Duodenal mucosa (tissue), 2 donors: Measurements from ENCODE around the gene OSBP2.
"Not testable (repeated sequence)": the region's sequence is repeated elsewhere in the genome, so short reads cannot be mapped to it uniquely, and the experiment has no call there.

Experiments used
- H3K27ac ChIP-seq: one replicate; pipeline ENCODE4 v1.7.0; 2013; ENCODE audit warnings: low read depth, low read length
- H3K27me3 ChIP-seq, 2 donors: one replicate each; pipeline ENCODE4 v1.7.0; 2013; ENCODE audit warnings: low read length in 2 of 2, control low read depth in 1 of 2; ENCODE audit not compliant: insufficient read depth in 2 of 2, control insufficient read depth in 1 of 2
- H3K36me3 ChIP-seq, 2 donors: one replicate each; pipeline ENCODE4 v1.7.0; 2013; ENCODE audit warnings: low read length in 2 of 2, control low read depth in 1 of 2; ENCODE audit not compliant: insufficient read depth in 2 of 2, control insufficient read depth in 1 of 2
- H3K4me1 ChIP-seq, 2 donors: one replicate each; pipeline ENCODE4 v1.7.0; 2013; ENCODE audit warnings: low read length in 2 of 2, control low read depth in 1 of 2; ENCODE audit not compliant: insufficient read depth in 2 of 2, control insufficient read depth in 1 of 2
- H3K4me3 ChIP-seq, 2 donors: one replicate each; pipeline ENCODE4 v1.7.0; 2013; ENCODE audit warnings: low read length in 2 of 2, low read depth in 1 of 2
- H3K9ac ChIP-seq, 2 donors: one replicate each; pipeline ENCODE4 v1.7.0; 2013; ENCODE audit warnings: low read length in 2 of 2, low read depth in 1 of 2
- H3K9me3 ChIP-seq, 2 donors: one replicate each; pipeline ENCODE4 v1.7.0; 2013; ENCODE audit warnings: low read length in 2 of 2, control low read depth in 1 of 2; ENCODE audit not compliant: control insufficient read depth in 1 of 2

Gene OSBP2

DNA sequence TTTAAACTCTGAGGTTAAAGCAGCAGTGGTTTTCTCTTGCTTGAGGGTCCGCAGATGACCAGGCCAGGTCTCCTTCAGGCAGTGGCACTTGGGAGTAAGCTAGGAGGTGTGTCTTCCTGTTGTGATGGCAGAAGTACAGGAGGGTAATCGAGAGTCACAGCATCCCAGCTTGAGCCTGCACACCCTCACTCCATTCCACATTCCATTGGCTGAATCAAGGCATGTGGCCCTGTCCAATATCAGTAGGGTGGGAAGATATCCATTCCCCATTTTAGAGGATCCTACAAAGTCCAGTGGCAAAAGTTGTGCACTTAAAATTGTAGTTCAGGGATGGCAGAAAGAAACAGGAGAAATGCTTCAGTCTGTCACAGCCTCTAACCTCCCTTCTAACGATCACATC is 23.3 kb downstream of the OSBP2 start:
- Histone ChIP-seq H3K4me1 (no peaks in the 10 kb centered on the region), H3K9ac (no peak overlapping the region), H3K9me3 (no peaks in the 10 kb centered on the region), H3K27me3 (no peaks in the 10 kb centered on the region), H3K36me3 (no peaks in the 10 kb centered on the region), H3K27ac (no peak overlapping the region), H3K4me3 (no peak overlapping the region)

DNA sequence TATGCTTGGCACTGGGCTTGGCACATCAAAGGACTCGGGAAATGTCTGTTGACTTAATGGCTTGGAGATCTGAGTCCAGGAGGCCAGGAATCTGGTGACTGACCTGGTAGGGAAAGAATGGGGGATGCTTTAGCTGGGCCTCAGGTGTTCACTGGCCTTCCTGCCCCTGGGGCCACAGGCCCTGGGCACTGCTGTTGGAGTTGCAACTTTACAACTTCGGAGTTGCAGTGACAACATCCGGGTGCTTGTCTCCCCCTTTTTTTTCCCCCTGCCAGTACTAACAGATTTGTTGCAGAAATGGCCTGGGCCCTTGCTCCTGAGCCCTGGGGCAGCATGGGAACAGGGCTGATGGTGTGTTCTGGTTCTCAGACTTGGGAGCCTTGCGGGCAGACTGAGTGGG is 23.8 kb downstream of the OSBP2 start:
- Histone ChIP-seq H3K9ac (no peak overlapping the region), H3K27ac (no peak overlapping the region), H3K36me3 (no peaks in the 10 kb centered on the region)

DNA sequence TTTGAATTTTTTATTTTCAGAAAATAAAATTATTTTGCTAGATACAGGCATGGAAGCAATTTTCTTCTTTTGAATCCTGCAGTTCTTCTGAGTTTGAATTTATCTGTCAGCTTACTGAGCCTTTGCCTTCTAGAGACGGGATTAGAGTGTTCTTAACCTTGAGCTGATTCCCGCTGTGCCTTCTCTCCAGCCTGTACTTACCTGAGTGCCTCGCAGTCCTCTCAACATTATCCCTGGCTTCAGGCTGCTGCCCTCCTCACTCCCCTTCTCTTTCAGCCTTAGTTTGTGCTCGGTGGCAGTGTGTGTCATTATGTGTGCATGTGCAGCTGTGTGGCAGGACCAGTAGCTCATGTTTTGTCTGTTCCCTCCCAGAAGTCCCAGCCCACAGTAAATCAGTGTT is 24.3 kb downstream of the OSBP2 start:
- no peak overlapping the region for H3K4me3 ChIP-seq
- H3K9ac ChIP-seq: no peak overlapping the region
- no peaks in the 10 kb centered on the region for H3K9me3 ChIP-seq
- no peak overlapping the region for H3K27ac ChIP-seq
- H3K36me3 ChIP-seq: no peaks in the 10 kb centered on the region
- no peaks in the 10 kb centered on the region for H3K27me3 ChIP-seq
- H3K4me1 ChIP-seq: no peaks in the 10 kb centered on the region

More for the DNA sequence above, 23.8 kb downstream of the OSBP2 start:
- no peaks in the 10 kb centered on the region for H3K4me1 ChIP-seq
- no peaks in the 10 kb centered on the region for H3K9me3 ChIP-seq
- H3K4me3 ChIP-seq: no peak overlapping the region
- H3K27me3 ChIP-seq: no peaks in the 10 kb centered on the region

DNA sequence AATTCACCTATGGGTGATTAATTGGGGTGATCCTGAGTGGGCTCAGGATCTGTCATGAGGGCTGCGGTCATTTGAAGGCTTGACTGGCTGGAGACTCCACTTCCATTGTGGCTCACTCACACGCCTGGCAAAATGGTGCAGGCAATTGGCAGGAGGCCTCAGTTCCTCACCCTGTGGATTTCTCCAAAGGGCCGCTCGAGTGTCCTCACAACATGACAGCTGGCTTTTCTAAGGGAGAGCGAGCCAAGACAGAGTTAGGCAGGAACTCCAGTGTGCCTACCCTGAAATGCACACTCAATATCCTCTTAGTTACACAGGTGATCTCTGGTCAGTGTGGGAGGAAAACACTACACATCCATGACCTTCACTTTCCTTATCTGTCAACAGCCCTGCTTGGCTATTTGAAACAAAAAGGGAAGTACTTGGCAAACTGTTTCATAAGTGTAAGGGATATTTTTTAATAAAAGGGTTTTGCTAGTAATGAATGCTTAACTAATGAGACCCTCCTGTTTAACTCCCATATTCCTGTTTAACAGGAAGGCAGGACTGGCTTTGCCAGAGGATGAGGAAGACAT is 25.7 kb downstream of the OSBP2 start:
- no peaks in the 10 kb centered on the region for H3K9me3 ChIP-seq

DNA sequence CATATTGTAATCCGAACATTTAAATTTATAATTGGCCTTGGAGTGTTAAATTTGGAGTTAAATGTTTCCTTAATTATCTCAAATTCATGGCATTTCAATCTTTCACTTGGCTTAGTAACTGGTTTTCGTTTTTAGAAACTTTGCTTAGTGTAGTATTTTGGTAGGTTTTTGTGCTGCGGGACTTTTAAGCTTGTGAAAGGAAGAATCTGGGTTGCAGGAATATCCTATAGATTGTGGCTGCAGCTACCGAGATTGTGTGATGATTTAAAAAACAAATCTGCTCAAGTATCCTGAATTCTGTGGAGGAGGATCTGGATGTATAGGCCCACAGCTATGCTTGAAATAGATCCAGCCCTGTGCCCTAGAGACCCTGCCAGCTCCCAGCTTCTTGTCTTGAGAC is 27.1 kb downstream of the OSBP2 start:
- H3K9me3 ChIP-seq: no peaks in the 10 kb centered on the region
- H3K36me3 ChIP-seq: no peaks in the 10 kb centered on the region
- H3K4me3 ChIP-seq: no peak overlapping the region
- no peaks in the 10 kb centered on the region for H3K4me1 ChIP-seq
- H3K27ac ChIP-seq: no peak overlapping the region
- H3K9ac ChIP-seq: no peak overlapping the region
- no peaks in the 10 kb centered on the region for H3K27me3 ChIP-seq

More for the DNA sequence above, 25.7 kb downstream of the OSBP2 start:
- no peak overlapping the region for H3K27ac ChIP-seq
- H3K36me3 ChIP-seq: no peaks in the 10 kb centered on the region
- H3K27me3 ChIP-seq: no peaks in the 10 kb centered on the region
- no peaks in the 10 kb centered on the region for H3K4me1 ChIP-seq
- no peak overlapping the region for H3K9ac ChIP-seq
- H3K4me3 ChIP-seq: no peak overlapping the region

DNA sequence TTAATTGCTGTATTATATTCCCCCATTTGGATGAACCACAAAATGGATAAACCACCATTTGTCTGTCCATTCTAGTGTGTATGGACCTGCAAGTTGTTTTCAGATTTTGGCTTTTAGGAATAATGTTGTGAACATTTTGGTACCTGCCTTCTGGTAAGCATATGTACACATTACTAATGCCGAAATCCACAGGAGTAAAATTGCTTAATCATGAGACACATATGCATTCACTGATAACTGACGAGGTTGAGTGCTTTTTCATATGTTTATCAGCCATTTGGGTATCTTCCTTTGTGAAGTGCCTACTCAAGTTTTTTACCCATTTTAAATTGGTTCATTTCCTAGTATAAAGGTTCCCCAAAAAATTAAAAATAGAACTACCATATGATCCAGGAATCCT is 34.2 kb downstream of the OSBP2 start:
- no peaks in the 10 kb centered on the region for H3K4me1 ChIP-seq
- no peak overlapping the region for H3K27ac ChIP-seq
- H3K9ac ChIP-seq: no peak overlapping the region
- no peak overlapping the region for H3K4me3 ChIP-seq
- no peaks in the 10 kb centered on the region for H3K27me3 ChIP-seq
- H3K9me3 ChIP-seq: no peaks in the 10 kb centered on the region
- H3K36me3 ChIP-seq: no peaks in the 10 kb centered on the region

DNA sequence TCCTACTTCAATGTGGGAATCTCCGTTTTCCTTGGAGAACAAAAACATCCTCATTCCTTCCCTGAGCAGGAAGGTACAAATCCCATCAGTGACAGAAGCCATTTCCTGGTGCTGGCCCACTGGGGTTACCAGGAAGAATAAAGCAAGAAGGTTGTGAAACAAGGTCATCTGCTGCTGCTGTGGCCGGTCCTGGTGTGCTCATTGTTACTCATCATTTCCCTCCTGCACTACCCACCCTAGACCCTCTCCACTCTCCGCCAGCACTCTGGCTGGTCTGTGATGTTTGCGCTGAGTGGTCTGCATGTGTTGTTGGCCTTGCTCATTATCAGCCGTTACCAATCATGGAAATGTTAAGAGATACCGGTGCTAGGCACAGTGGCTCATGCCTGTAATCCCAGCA is 37.0 kb downstream of the OSBP2 start:
- H3K27ac ChIP-seq: no peak overlapping the region
- H3K27me3 ChIP-seq: no peaks in the 10 kb centered on the region
- H3K9ac ChIP-seq: no peak overlapping the region
- H3K36me3 ChIP-seq: no peaks in the 10 kb centered on the region
- no peaks in the 10 kb centered on the region for H3K9me3 ChIP-seq
- no peaks in the 10 kb centered on the region for H3K4me1 ChIP-seq
- H3K4me3 ChIP-seq: no peak overlapping the region

DNA sequence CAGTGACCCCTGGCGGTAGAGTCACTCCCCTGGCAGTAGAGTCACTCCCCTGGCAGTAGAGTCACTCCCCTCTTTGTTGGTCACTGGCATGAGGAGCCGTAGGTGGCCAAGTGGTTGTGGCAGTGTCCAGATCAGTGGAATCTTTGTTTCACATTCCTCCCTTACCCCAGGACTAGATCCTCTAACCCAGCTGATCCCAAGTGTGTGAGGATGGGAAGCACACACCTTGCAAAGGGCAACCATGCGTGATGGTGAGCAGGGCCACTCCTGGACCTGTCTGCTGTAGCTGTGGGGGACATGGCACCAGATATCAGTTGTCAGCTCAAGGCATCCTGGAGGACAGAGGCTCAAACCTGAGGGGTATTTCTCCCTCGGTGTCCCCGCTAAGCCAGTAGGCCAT is 37.8 kb downstream of the OSBP2 start:
- Histone ChIP-seq H3K4me3 (no peak overlapping the region), H3K9ac (no peak overlapping the region), H3K36me3 (no peaks in the 10 kb centered on the region), H3K9me3 (no peaks in the 10 kb centered on the region), H3K27ac (no peak overlapping the region), H3K27me3 (no peaks in the 10 kb centered on the region), H3K4me1 (no peaks in the 10 kb centered on the region)

DNA sequence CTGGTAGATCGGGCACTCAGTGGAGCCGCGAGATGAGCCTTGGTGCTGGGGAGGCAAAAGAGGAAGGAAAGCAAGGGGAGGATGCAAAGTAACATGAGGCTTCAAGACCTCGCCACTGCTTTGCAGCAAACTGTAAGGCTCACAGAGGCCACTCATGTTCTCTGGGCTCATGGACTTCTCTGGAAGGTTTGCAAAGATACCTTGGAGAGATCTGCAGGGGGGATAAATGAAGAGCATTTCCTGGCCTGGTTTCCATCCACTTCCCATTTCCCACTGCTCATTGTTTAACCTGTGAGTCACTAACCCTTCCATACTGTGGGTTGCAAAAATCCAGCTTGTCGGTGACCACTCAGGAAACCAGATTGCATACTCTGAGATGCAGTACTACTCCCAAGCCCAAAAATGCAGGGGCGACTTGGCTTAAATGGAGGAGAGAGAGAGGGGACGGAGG is 38.5 kb downstream of the OSBP2 start:
- Histone ChIP-seq H3K27me3 (no peaks in the 10 kb centered on the region), H3K4me1 (no peaks in the 10 kb centered on the region), H3K4me3 (no peak overlapping the region), H3K9me3 (no peaks in the 10 kb centered on the region), H3K9ac (no peak overlapping the region), H3K27ac (no peak overlapping the region), H3K36me3 (no peaks in the 10 kb centered on the region)

DNA sequence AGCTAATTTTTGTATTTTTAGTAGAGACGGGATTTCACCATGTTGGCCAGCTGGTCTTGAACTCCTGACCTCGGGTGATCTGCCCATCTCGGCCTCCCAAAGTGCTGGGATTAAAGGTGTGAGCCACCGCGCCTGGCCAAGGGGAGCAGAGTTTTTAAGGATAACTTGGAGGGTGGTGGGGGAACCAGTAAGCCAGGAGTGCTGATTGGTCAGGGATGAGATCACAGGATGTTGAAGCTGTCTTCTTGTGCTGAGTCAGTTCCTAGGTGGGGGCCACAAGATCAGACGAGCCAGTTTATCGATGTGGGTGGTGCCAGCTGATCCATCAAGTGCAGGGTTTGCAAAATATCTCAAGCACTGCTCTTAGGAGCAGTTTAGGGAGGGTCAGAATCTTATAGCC is 45.3 kb downstream of the OSBP2 start:
- not testable (repeated sequence) for H3K4me3 ChIP-seq, H3K27ac ChIP-seq, H3K4me1 ChIP-seq, H3K9ac ChIP-seq, H3K9me3 ChIP-seq, H3K36me3 ChIP-seq, H3K27me3 ChIP-seq

DNA sequence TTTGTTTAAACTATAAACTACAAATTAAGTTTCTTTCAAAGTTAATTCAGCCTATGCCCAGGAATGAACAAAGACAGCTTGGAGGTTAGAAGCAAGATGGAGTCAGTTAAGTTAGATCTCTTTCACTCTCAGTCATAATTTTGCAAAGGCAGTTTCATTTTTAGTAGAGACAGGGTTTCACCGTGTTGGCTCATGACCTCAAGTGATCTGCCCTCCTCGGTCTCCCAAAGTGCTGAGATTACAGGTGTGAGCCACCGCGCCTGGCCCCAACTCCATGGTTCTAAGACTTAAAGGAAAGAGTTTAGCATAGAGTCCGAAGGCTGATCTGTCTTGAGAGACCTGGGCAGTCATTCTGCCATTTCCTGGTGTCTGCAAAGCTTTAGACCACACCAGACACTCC is 45.8 kb downstream of the OSBP2 start:
- H3K4me1 ChIP-seq, H3K9me3 ChIP-seq, H3K36me3 ChIP-seq, H3K9ac ChIP-seq, H3K27me3 ChIP-seq, H3K27ac ChIP-seq, H3K4me3 ChIP-seq: not testable (repeated sequence)
